Esophagus muscularis mucosa (tissue), 4 donors: Measurements from ENCODE around the gene PAQR9. TPM values are rescaled to one million over a fixed set of nuclear protein-coding genes. Genes with fewer than 3 reads are reported as not detected.

Source experiments
- DNase-seq: peaks from one replicate; pipeline ENCODE4 v3.0.0-alpha.2; 2017; ENCODE audit errors: extremely low spot score
- H3K27ac ChIP-seq, 4 donors: fragments of 200-600 bp; sonication (generic); replicated peaks in 1 of 4; 1 replicate in 3 of 4; 2 replicates in 1 of 4; pipeline ENCODE4 v1.5.1; 2016 to 2019; ENCODE audit warnings: mild to moderate bottlenecking in 1 of 4
- H3K27me3 ChIP-seq, 4 donors: fragments of 200-600 bp; sonication (generic); one replicate each; pipeline versions ENCODE4 v1.5.1 to v1.6.0; 2016 to 2019
- H3K36me3 ChIP-seq, 4 donors: fragments of 200-600 bp; sonication (generic); one replicate each; pipeline ENCODE4 v1.5.1; 2016 to 2019
- H3K4me1 ChIP-seq, 4 donors: fragments of 200-600 bp; sonication (generic); one replicate each; pipeline ENCODE4 v1.5.1; 2016 to 2019
- H3K4me3 ChIP-seq, 4 donors: fragments of 200-600 bp; sonication (generic); 1 replicate in 2 of 4; 2 replicates in 2 of 4; pipeline ENCODE4 v1.5.1; 2016 to 2019; ENCODE audit warnings: mild to moderate bottlenecking in 4 of 4, moderate library complexity in 1 of 4
- H3K9me3 ChIP-seq, 4 donors: fragments of 200-600 bp; sonication (generic); 1 replicate in 3 of 4; 2 replicates in 1 of 4; pipeline ENCODE4 v1.5.1; 2016 to 2019
- EP300 ChIP-seq: sonication (generic); formaldehyde crosslinking; IDR thresholded peaks from one replicate; pipeline ENCODE4 v1.6.1; 2017; ENCODE audit warnings: antibody characterized with exemption
- POLR2A ChIP-seq: fragments of 450-650 bp; IDR thresholded peaks from one replicate; pipeline ENCODE4 v1.6.1; 2017; ENCODE audit warnings: antibody characterized with exemption, moderate library complexity, mild to moderate bottlenecking, low read depth
- POLR2AphosphoS5 ChIP-seq, 2 donors: sonication (generic); formaldehyde crosslinking; IDR thresholded peaks; one replicate each; pipeline ENCODE4 v1.6.1; 2017; ENCODE audit warnings: antibody characterized with exemption in 2 of 2
- WGBS: methylation state at CpG from one replicate; pipeline ENCODE4 v1.1.5; 2018; 5-methylcytosine and 5-hydroxymethylcytosine counted together
- intact Hi-C: fragments of 100-400 bp; cut with DNase I; formaldehyde crosslinking; loops from one replicate; pipeline ENCODE4 v1.15.1; 2023
- total RNA-seq, 4 donors: library from RNA; depleted of rRNA; stranded (reverse); fragments of >200 nt; gene quantifications; one replicate each; pipeline versions ENCODE4 v1.1.0 to v1.2.1, GENCODE V29; 2016
- TF ChIP-seq, protein P1 (sequence below), 3 experiments: fragments of 200-600 bp in 2 of 3; fragments of 450-650 bp in 1 of 3; sonication (generic) in 2 of 3; IDR thresholded peaks; one replicate each; pipeline ENCODE4 v1.5.1; 2017 to 2019; ENCODE audit warnings: antibody characterized with exemption in 3 of 3, mild to moderate bottlenecking in 2 of 3, moderate library complexity in 1 of 3

Gene PAQR9
- total RNA-seq, 4 donors from 2014 or later: not detected

DNA sequence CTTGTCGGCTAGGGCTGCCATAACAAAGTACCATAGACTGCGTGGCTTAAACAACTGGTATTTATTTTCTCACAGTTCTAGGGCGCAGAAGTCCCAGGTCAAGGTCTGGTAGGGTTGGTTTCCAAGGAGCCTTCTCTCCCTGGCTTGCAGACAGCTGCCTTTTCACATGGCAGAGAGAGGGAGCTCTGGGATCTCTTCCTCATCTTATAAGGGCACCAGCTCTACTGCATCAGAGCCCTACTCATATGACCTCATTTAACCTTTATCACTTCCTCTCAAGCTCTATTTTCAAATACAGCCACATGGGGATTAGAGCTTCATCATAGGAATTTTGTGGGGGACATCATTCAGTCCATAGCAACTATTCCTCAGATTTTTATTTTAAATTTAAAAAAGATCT, 17.6 kb upstream of the PAQR9 start:
- H3K4me3 ChIP-seq: no peak overlapping the region
- intact Hi-C loops: no loop called here
- H3K9me3 ChIP-seq: no peaks in the 10 kb centered on the region
- peaks cover 7 to 11% (median 9%) of the 10 kb centered on the region in 4 donors for H3K4me1 ChIP-seq
- no peaks in the 10 kb centered on the region for H3K36me3 ChIP-seq
- TF ChIP-seq POLR2A (no peak), POLR2AphosphoS5 (IDR thresholded peaks at IDR 0.05) (no peak), EP300 (no peak)
- TF ChIP-seq, protein P1, sequence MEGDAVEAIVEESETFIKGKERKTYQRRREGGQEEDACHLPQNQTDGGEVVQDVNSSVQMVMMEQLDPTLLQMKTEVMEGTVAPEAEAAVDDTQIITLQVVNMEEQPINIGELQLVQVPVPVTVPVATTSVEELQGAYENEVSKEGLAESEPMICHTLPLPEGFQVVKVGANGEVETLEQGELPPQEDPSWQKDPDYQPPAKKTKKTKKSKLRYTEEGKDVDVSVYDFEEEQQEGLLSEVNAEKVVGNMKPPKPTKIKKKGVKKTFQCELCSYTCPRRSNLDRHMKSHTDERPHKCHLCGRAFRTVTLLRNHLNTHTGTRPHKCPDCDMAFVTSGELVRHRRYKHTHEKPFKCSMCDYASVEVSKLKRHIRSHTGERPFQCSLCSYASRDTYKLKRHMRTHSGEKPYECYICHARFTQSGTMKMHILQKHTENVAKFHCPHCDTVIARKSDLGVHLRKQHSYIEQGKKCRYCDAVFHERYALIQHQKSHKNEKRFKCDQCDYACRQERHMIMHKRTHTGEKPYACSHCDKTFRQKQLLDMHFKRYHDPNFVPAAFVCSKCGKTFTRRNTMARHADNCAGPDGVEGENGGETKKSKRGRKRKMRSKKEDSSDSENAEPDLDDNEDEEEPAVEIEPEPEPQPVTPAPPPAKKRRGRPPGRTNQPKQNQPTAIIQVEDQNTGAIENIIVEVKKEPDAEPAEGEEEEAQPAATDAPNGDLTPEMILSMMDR (IDR thresholded peaks at IDR 0.05): no peak
- 44% methylated on average over 3 of the region's 3 CpGs for WGBS
- H3K27me3 ChIP-seq: peaks cover 0 to 5% (median 0%) of the 10 kb centered on the region in 4 donors
- no peak for DNase-seq
- H3K27ac ChIP-seq: no peak overlapping the region

DNA sequence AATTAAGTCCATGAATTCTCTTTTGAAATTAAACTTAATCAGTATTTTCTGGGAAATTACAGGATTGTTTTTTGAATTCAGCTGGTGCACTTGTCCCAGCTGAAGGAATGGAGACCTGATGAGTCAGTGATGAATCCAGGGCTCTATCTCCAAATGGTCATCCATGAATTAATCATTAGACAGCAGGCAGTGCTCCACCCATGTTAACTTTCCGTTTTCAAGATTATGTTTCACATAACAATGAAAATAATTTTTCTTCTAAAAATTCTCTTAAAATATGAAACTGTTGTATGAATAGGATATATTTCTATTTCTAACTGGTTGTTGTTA, 13.9 kb upstream of the PAQR9 start:
- no peak for DNase-seq
- H3K9me3 ChIP-seq: no peaks in the 10 kb centered on the region
- no peaks in the 10 kb centered on the region for H3K36me3 ChIP-seq
- H3K27ac ChIP-seq: no peak overlapping the region
- peaks cover 8 to 20% (median 15%) of the 10 kb centered on the region in 4 donors for H3K4me1 ChIP-seq
- WGBS: 67% methylated on average over 1 of the region's 1 CpG
- TF ChIP-seq POLR2AphosphoS5 (IDR thresholded peaks at IDR 0.05) (no peak), EP300 (no peak), POLR2A (no peak)
- TF ChIP-seq, protein P1 (IDR thresholded peaks at IDR 0.05): no peak
- H3K4me3 ChIP-seq: no peak overlapping the region
- intact Hi-C loops: no loop called here
- peaks cover 0 to 5% (median 0%) of the 10 kb centered on the region in 4 donors for H3K27me3 ChIP-seq

- no peak for DNase-seq
- WGBS: 51% methylated on average over 8 of the region's 8 CpGs
- H3K36me3 ChIP-seq: no peaks in the 10 kb centered on the region
- no peak overlapping the region for H3K4me3 ChIP-seq
- intact Hi-C loops: no loop called here
- no peaks in the 10 kb centered on the region for H3K9me3 ChIP-seq
- TF ChIP-seq, protein P1 (IDR thresholded peaks at IDR 0.05): no peak
- TF ChIP-seq POLR2AphosphoS5 (IDR thresholded peaks at IDR 0.05): peak; percentile 14 to 68
- peaks cover 8 to 20% (median 15%) of the 10 kb centered on the region in 4 donors for H3K4me1 ChIP-seq
- H3K27ac ChIP-seq: no peak overlapping the region
- H3K27me3 ChIP-seq: peaks cover 0 to 5% (median 0%) of the 10 kb centered on the region in 4 donors
Observed at GRCh38 chr3:142976621-142977398, 13.3 kb upstream of the PAQR9 start.

GRCh38 chr3:142975316-142975995, 12.0 kb upstream of the PAQR9 start:
- WGBS: 94% methylated on average over 4 of the region's 4 CpGs
- DNase-seq: no peak
- no peak overlapping the region for H3K27ac ChIP-seq
- H3K9me3 ChIP-seq: no peaks in the 10 kb centered on the region
- intact Hi-C loops: no loop called here
- peaks cover 8 to 20% (median 15%) of the 10 kb centered on the region in 4 donors for H3K4me1 ChIP-seq
- H3K4me3 ChIP-seq: no peak overlapping the region
- TF ChIP-seq, protein P1 (IDR thresholded peaks at IDR 0.05): no peak
- TF ChIP-seq POLR2AphosphoS5 (IDR thresholded peaks at IDR 0.05) (no peak), POLR2A (no peak), EP300 (no peak)
- no peaks in the 10 kb centered on the region for H3K36me3 ChIP-seq
- no peaks in the 10 kb centered on the region for H3K27me3 ChIP-seq
